Breast epithelium (tissue), 4 donors: ENCODE measurements around the gene NBEAL2. TPM values are rescaled to one million over a fixed set of nuclear protein-coding genes. Genes with fewer than 3 reads are reported as not detected.
"Not testable (repeated sequence)": the region's sequence is repeated elsewhere in the genome, so short reads cannot be mapped to it uniquely, and the experiment has no call there.

Experiments used
- DNase-seq, 2 donors: peaks; one replicate each; pipeline ENCODE4 v3.0.0-alpha.2; 2019; ENCODE audit warnings: low spot score in 2 of 2
- H3K27ac ChIP-seq, 2 donors: fragments of 200-600 bp; sonication (generic) in 1 of 2; one replicate each; pipeline ENCODE4 v1.5.1; 2016 to 2019; ENCODE audit warnings: mild to moderate bottlenecking in 1 of 2
- H3K27me3 ChIP-seq, 2 donors: fragments of 200-600 bp; sonication (generic) in 1 of 2; one replicate each; pipeline versions ENCODE4 v1.5.1 to v1.6.0; 2017 to 2019; ENCODE audit warnings: control low read depth in 1 of 2, mild to moderate bottlenecking in 1 of 2
- H3K36me3 ChIP-seq: fragments of 200-600 bp; one replicate; pipeline ENCODE4 v1.5.1; 2019
- H3K4me1 ChIP-seq, 2 donors: fragments of 200-600 bp; sonication (generic); one replicate each; pipeline ENCODE4 v1.5.1; 2016 to 2019; ENCODE audit warnings: control low read depth in 1 of 2
- H3K4me3 ChIP-seq, 3 donors: fragments of 200-600 bp; sonication (generic); 1 replicate in 2 of 3; 2 replicates in 1 of 3; pipeline ENCODE4 v1.5.1; 2016 to 2019; ENCODE audit warnings: mild to moderate bottlenecking in 3 of 3, moderate library complexity in 2 of 3
- H3K9me3 ChIP-seq, 2 donors: fragments of 200-600 bp; sonication (generic) in 1 of 2; one replicate each; pipeline ENCODE4 v1.5.1; 2016 to 2019; ENCODE audit warnings: control low read depth in 1 of 2
- CTCF ChIP-seq, 3 donors: fragments of 450-650 bp; IDR thresholded peaks; one replicate each; pipeline ENCODE4 v1.5.1; 2016 to 2017; ENCODE audit warnings: antibody characterized with exemption in 3 of 3, mild to moderate bottlenecking in 3 of 3, moderate library complexity in 3 of 3
- POLR2A ChIP-seq: fragments of 450-650 bp; IDR thresholded peaks from one replicate; pipeline ENCODE4 v1.6.1; 2016; ENCODE audit warnings: antibody characterized with exemption, mild to moderate bottlenecking, moderate library complexity
- POLR2AphosphoS5 ChIP-seq, 3 donors: sonication (generic); formaldehyde crosslinking; IDR thresholded peaks; one replicate each; pipeline ENCODE4 v1.6.1; 2017; ENCODE audit warnings: antibody characterized with exemption in 3 of 3
- intact Hi-C: fragments of 100-400 bp; cut with DNase I; formaldehyde crosslinking; loops from one replicate; pipeline ENCODE4 v1.15.1; 2023; ENCODE audit warnings: low total_unique reads
- total RNA-seq, 3 donors: library from RNA; depleted of rRNA; stranded (reverse); fragments of >200 nt; gene quantifications; one replicate each; pipeline ENCODE4 v1.1.0, GENCODE V29; 2016

Gene NBEAL2
- total RNA-seq, 3 donors from 2014 or later, result 16.8 to 58.3 (median 54.4) TPM

GRCh38 chr3:47035645-47036044, 56.2 kb downstream of the NBEAL2 start:
- no peaks in the 10 kb centered on the region for H3K36me3 ChIP-seq

GRCh38 chr3:47036145-47036544, 56.7 kb downstream of the NBEAL2 start:
- H3K4me3 ChIP-seq, result no peak overlapping the region
- no peaks in the 10 kb centered on the region for H3K9me3 ChIP-seq
- intact Hi-C loops, result no loop called here
- no peak overlapping the region for H3K27ac ChIP-seq
- H3K4me1 ChIP-seq, result peaks cover 0 to 4% of the 10 kb centered on the region in 2 donors
- no peaks in the 10 kb centered on the region for H3K36me3 ChIP-seq
- no peak for DNase-seq
- TF ChIP-seq POLR2A, result no peak
- no peaks in the 10 kb centered on the region for H3K27me3 ChIP-seq

More at GRCh38 chr3:47035645-47036044, 56.2 kb downstream of the NBEAL2 start:
- intact Hi-C loops, result no loop called here
- TF ChIP-seq POLR2A (no peak), CTCF (IDR thresholded peaks at IDR 0.05) (no peak), POLR2AphosphoS5 (IDR thresholded peaks at IDR 0.05) (no peak)
- Histone ChIP-seq H3K4me1 (peaks cover 0 to 4% of the 10 kb centered on the region in 2 donors), H3K9me3 (no peaks in the 10 kb centered on the region), H3K4me3 (no peak overlapping the region), H3K27ac (peak overlapping the region in 1 of 2 donors; percentile 22), H3K27me3 (no peaks in the 10 kb centered on the region)
- DNase-seq, result no peak

GRCh38 chr3:47037302-47037701, 57.8 kb downstream of the NBEAL2 start:
- H3K4me1 ChIP-seq, H3K36me3 ChIP-seq, intact Hi-C loops, H3K27ac ChIP-seq, H3K4me3 ChIP-seq, H3K9me3 ChIP-seq, H3K27me3 ChIP-seq, DNase-seq: not testable (repeated sequence)

- Histone ChIP-seq H3K27me3 (no peaks in the 10 kb centered on the region), H3K4me1 (no peaks in the 10 kb centered on the region), H3K4me3 (no peak overlapping the region), H3K27ac (no peak overlapping the region), H3K9me3 (no peaks in the 10 kb centered on the region), H3K36me3 (peaks cover 4% of the 10 kb centered on the region)
- intact Hi-C loops, result no loop called here
- TF ChIP-seq CTCF (IDR thresholded peaks at IDR 0.05) (no peak), POLR2A (no peak), POLR2AphosphoS5 (IDR thresholded peaks at IDR 0.05) (no peak)
- no peak for DNase-seq
Measured at GRCh38 chr3:47041114-47041513, 61.6 kb downstream of the NBEAL2 start.

GRCh38 chr3:47042231-47042791, 62.8 kb downstream of the NBEAL2 start:
- Histone ChIP-seq H3K4me1 (no peaks in the 10 kb centered on the region), H3K27me3 (no peaks in the 10 kb centered on the region), H3K9me3 (no peaks in the 10 kb centered on the region), H3K4me3 (no peak overlapping the region), H3K27ac (no peak overlapping the region), H3K36me3 (peaks cover 4% of the 10 kb centered on the region)
- intact Hi-C loops, result no loop called here
- no peak for DNase-seq
- TF ChIP-seq POLR2A (no peak), POLR2AphosphoS5 (IDR thresholded peaks at IDR 0.05) (no peak), CTCF (IDR thresholded peaks at IDR 0.05) (no peak)

- Histone ChIP-seq H3K27ac (no peak overlapping the region), H3K4me1 (no peaks in the 10 kb centered on the region), H3K4me3 (no peak overlapping the region), H3K9me3 (no peaks in the 10 kb centered on the region), H3K27me3 (no peaks in the 10 kb centered on the region), H3K36me3 (peaks cover 4% of the 10 kb centered on the region)
- no peak for DNase-seq
- TF ChIP-seq CTCF (IDR thresholded peaks at IDR 0.05), result no peak
- no peak for TF ChIP-seq POLR2A
- TF ChIP-seq POLR2AphosphoS5 (IDR thresholded peaks at IDR 0.05), result no peak
- intact Hi-C loops, result no loop called here
Measured at GRCh38 chr3:47047069-47047468, 67.6 kb downstream of the NBEAL2 start.
